Lower leg skin (tissue), 4 donors: ENCODE results near the gene KREMEN1. TPM values are rescaled to one million over a fixed set of nuclear protein-coding genes. Genes with fewer than 3 reads are reported as not detected.

Experiments used
- DNase-seq, 2 donors: peaks; one replicate each; pipeline ENCODE4 v3.0.0-alpha.2; 2019; ENCODE audit warnings: low spot score in 2 of 2
- H3K4me3 ChIP-seq: fragments of 200-600 bp; sonication (generic); 2 replicates; pipeline ENCODE4 v1.5.1; 2017; ENCODE audit warnings: mild to moderate bottlenecking, low read depth; ENCODE audit not compliant: poor library complexity, severe bottlenecking
- CTCF ChIP-seq, 3 donors: fragments of 450-650 bp; IDR thresholded peaks; one replicate each; pipeline ENCODE4 v1.5.1; 2016; ENCODE audit warnings: antibody characterized with exemption in 3 of 3, mild to moderate bottlenecking in 3 of 3, moderate library complexity in 2 of 3
- POLR2A ChIP-seq, 2 donors: fragments of 450-650 bp; IDR thresholded peaks; one replicate each; pipeline ENCODE4 v1.6.1; 2016 to 2017; ENCODE audit warnings: antibody characterized with exemption in 2 of 2, mild to moderate bottlenecking in 1 of 2, moderate library complexity in 1 of 2
- WGBS, 2 donors: methylation state at CpG; one replicate each; pipeline ENCODE4 v1.1.5; 2018; 5-methylcytosine and 5-hydroxymethylcytosine counted together
- intact Hi-C: fragments of 100-400 bp; cut with DNase I; formaldehyde crosslinking; loops from one replicate; pipeline ENCODE4 v1.15.0; 2023; ENCODE audit warnings: low total_unique reads
- total RNA-seq, 4 donors: library from RNA; depleted of rRNA; stranded (reverse); fragments of >200 nt; gene quantifications; one replicate each; pipeline ENCODE4 v1.1.0, GENCODE V29; 2016

The KREMEN1 gene
- total RNA-seq, 4 donors from 2014 or later = 28.8 to 52.0 (median 48.0) TPM

GRCh38 chr22:29030016-29030617 lies 42.7 kb upstream of the KREMEN1 start:
- no peak for DNase-seq
- H3K4me3 ChIP-seq = no peak overlapping the region
- intact Hi-C loops = loop anchor here (5.0 kb wide), 1 partner anchor 168 kb away; no protein-coding TSS in a partner anchor
- no peak for TF ChIP-seq POLR2A (IDR thresholded peaks at IDR 0.05)
- TF ChIP-seq CTCF (IDR thresholded peaks at IDR 0.05) = no peak
- 20 to 22% methylated on average over 20 of the region's 20 CpGs for WGBS, 2 donors

- WGBS, 2 donors = 15% methylated on average over 29 to 32 of the region's 32 CpGs
- intact Hi-C loops = loop anchor here (5.0 kb wide), 1 partner anchor 168 kb away; no protein-coding TSS in a partner anchor
- TF ChIP-seq POLR2A (IDR thresholded peaks at IDR 0.05) = no peak
- TF ChIP-seq CTCF (IDR thresholded peaks at IDR 0.05) = no peak
- DNase-seq = no peak
- no peak overlapping the region for H3K4me3 ChIP-seq
Observed at GRCh38 chr22:29030618-29031226, 42.1 kb upstream of the KREMEN1 start.

GRCh38 chr22:29031227-29032011 lies 41.4 kb upstream of the KREMEN1 start:
- TF ChIP-seq POLR2A (IDR thresholded peaks at IDR 0.05) (no peak), CTCF (IDR thresholded peaks at IDR 0.05) (no peak)
- intact Hi-C loops = loop anchor here (5.0 kb wide), 1 partner anchor 169 kb away; no protein-coding TSS in a partner anchor
- DNase-seq = peak in 1 of 2 donors; percentile 59
- WGBS, 2 donors = 49 to 52% methylated on average over 15 to 18 of the region's 18 CpGs
- no peak overlapping the region for H3K4me3 ChIP-seq

DNA sequence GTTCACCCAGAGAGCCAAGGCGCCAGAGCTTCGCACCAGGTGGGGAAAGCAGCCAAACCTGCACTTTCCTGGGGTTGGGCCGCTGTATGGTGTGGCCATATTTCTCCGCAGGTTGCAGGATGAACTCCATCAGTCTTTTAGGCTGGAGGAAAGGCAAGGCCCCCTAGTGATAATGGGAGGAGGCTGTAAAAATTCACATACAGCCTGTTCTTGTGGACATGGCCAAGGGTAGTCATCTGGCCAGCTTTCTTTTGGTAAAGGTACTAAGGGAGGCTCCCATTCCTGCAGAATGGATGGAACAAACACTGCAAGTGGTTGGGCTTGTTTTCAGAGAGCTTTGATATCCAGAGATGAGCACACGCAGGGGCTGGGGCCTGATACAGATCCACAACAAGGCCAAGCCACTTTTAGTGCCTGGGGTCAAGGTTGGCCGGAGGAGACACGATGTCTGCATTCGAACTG lies 40.8 kb upstream of the KREMEN1 start:
- intact Hi-C loops = loop anchor here (5.0 kb wide), 1 partner anchor 170 kb away; no protein-coding TSS in a partner anchor
- DNase-seq = no peak
- 82 to 85% methylated on average over 5 to 8 of the region's 8 CpGs for WGBS, 2 donors
- H3K4me3 ChIP-seq = no peak overlapping the region
- TF ChIP-seq CTCF (IDR thresholded peaks at IDR 0.05) = no peak
- no peak for TF ChIP-seq POLR2A (IDR thresholded peaks at IDR 0.05)

DNA sequence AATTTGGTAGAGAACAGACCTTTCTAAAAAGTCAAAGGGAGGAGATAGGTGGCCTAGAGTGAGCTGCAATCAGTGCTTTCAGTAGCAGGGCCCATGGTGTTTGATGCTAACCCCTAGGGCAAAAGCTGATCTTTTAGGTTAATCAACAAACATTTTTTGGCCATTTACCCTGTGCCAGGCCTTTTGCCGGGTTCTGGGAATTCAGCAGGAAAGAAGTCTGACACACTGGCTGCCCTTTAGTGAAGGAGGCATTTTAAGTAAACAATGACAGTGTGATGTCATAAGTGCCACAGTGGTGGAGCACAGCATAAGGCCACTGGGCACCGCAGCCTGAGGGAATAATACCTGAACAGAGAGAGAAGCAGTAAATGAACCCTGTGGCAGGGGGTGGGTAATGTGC lies 40.3 kb upstream of the KREMEN1 start:
- WGBS, 2 donors = 81 to 86% methylated on average over 2 of the region's 2 CpGs
- intact Hi-C loops = loop anchor here (5.0 kb wide), 1 partner anchor 170 kb away; no protein-coding TSS in a partner anchor
- TF ChIP-seq CTCF (IDR thresholded peaks at IDR 0.05) = no peak
- no peak for TF ChIP-seq POLR2A (IDR thresholded peaks at IDR 0.05)
- no peak for DNase-seq
- H3K4me3 ChIP-seq = no peak overlapping the region
